Measurements from ENCODE around the gene SESN1. TPM values are rescaled to one million over a fixed set of nuclear protein-coding genes. Genes with fewer than 3 reads are reported as not detected.

SESN1 gene
- total and polyA plus RNA-seq, 3 donors from 2014 or later = 82.0 to 152 (median 132) TPM

- intact Hi-C loops (cut with DNase I; ENCODE audit: low total_unique reads) = no loop called here
- 83 to 87% methylated on average over 3 of the region's 3 CpGs for WGBS, 2 donors
- no peaks in the 10 kb centered on the region for H3K27me3 ChIP-seq
These were observed 35.4 kb upstream of the SESN1 start for GRCh38 chr6:109130065-109130464.

GRCh38 chr6:109125504-109125903 is 30.9 kb upstream of the SESN1 start:
- no peak for DNase-seq
- H3K27me3 ChIP-seq = no peaks in the 10 kb centered on the region
- no peaks in the 10 kb centered on the region for H3K9me3 ChIP-seq
- no peaks in the 10 kb centered on the region for H3K36me3 ChIP-seq (ENCODE audit: low read depth, missing control alignments)
- H3K4me3 ChIP-seq = no peak overlapping the region
- H3K27ac ChIP-seq = no peak overlapping the region
- intact Hi-C loops (cut with DNase I; ENCODE audit: low total_unique reads) = no loop called here
- no peaks in the 10 kb centered on the region for H3K4me1 ChIP-seq
- TF ChIP-seq POLR2A (IDR thresholded peaks at IDR 0.05) (no peak), CTCF (IDR thresholded peaks at IDR 0.05) (no peak)
- WGBS, 2 donors = 78 to 86% methylated on average over 3 of the region's 3 CpGs

More at GRCh38 chr6:109130065-109130464, 35.4 kb upstream of the SESN1 start:
- H3K36me3 ChIP-seq (ENCODE audit: low read depth, missing control alignments) = no peaks in the 10 kb centered on the region
- no peaks in the 10 kb centered on the region for H3K9me3 ChIP-seq
- no peak for DNase-seq
- TF ChIP-seq CTCF (IDR thresholded peaks at IDR 0.05) = no peak
- TF ChIP-seq POLR2A (IDR thresholded peaks at IDR 0.05) = no peak
- no peak overlapping the region for H3K27ac ChIP-seq
- no peaks in the 10 kb centered on the region for H3K4me1 ChIP-seq
- no peak overlapping the region for H3K4me3 ChIP-seq

DNA sequence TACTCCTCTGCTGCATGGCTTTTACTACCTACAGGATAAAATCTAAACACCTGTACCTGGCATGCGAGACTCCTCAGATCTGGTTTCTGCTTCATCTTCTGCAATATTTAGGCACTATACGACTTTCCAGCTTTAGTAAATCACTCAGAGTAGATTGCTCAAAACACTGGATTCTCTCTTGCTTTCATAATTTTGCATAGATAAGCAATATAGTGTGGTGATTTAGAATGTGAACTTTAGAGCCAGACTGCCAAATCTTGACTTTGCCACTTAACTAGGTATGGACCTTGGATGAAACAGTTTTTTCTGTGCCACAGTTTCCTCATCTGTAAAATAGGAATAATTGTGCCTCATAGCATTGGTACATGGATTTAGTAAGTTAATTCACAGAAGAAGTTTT is 29.6 kb upstream of the SESN1 start:
- Histone ChIP-seq H3K27me3 (no peaks in the 10 kb centered on the region), H3K27ac (no peak overlapping the region), H3K36me3 (ENCODE audit: low read depth, missing control alignments) (no peaks in the 10 kb centered on the region), H3K4me1 (no peaks in the 10 kb centered on the region), H3K4me3 (no peak overlapping the region), H3K9me3 (no peaks in the 10 kb centered on the region)
- WGBS, 2 donors = 81 to 95% methylated on average over 2 of the region's 2 CpGs
- intact Hi-C loops (cut with DNase I; ENCODE audit: low total_unique reads) = no loop called here
- DNase-seq = no peak
- TF ChIP-seq CTCF (IDR thresholded peaks at IDR 0.05) (no peak), POLR2A (IDR thresholded peaks at IDR 0.05) (no peak)

GRCh38 chr6:109121411-109121810 is 26.8 kb upstream of the SESN1 start:
- no peaks in the 10 kb centered on the region for H3K4me1 ChIP-seq
- H3K36me3 ChIP-seq (ENCODE audit: low read depth, missing control alignments) = no peaks in the 10 kb centered on the region
- no peaks in the 10 kb centered on the region for H3K9me3 ChIP-seq
- intact Hi-C loops (cut with DNase I; ENCODE audit: low total_unique reads) = no loop called here
- no peaks in the 10 kb centered on the region for H3K27me3 ChIP-seq
- H3K27ac ChIP-seq = no peak overlapping the region
- no peak for TF ChIP-seq POLR2A (IDR thresholded peaks at IDR 0.05)
- H3K4me3 ChIP-seq = no peak overlapping the region
- DNase-seq = no peak

GRCh38 chr6:109118871-109119354 is 24.3 kb upstream of the SESN1 start:
- H3K27ac ChIP-seq = no peak overlapping the region
- no peaks in the 10 kb centered on the region for H3K9me3 ChIP-seq
- H3K27me3 ChIP-seq = no peaks in the 10 kb centered on the region
- H3K36me3 ChIP-seq (ENCODE audit: low read depth, missing control alignments) = no peaks in the 10 kb centered on the region
- DNase-seq = no peak
- intact Hi-C loops (cut with DNase I; ENCODE audit: low total_unique reads) = no loop called here
- H3K4me3 ChIP-seq = no peak overlapping the region
- H3K4me1 ChIP-seq = no peaks in the 10 kb centered on the region
- WGBS, 2 donors = 78 to 79% methylated on average over 3 of the region's 3 CpGs
- TF ChIP-seq POLR2A (IDR thresholded peaks at IDR 0.05) = no peak
- TF ChIP-seq CTCF (IDR thresholded peaks at IDR 0.05) = no peak
